Suprapubic skin (tissue), 3 donors: Measurements from ENCODE around the gene KCNA3.

Source experiments
- CTCF ChIP-seq, 2 donors: fragments of 200-600 bp in 1 of 2; fragments of 450-650 bp in 1 of 2; sonication (generic) in 1 of 2; IDR thresholded peaks; one replicate each; pipeline ENCODE4 v1.5.1; 2016 to 2019; ENCODE audit warnings: antibody characterized with exemption in 2 of 2, mild to moderate bottlenecking in 1 of 2, moderate library complexity in 1 of 2
- POLR2AphosphoS5 ChIP-seq, 3 donors: sonication (generic); formaldehyde crosslinking; IDR thresholded peaks; one replicate each; pipeline ENCODE4 v1.6.1; 2017; ENCODE audit warnings: antibody characterized with exemption in 3 of 3

- TF ChIP-seq CTCF (IDR thresholded peaks at IDR 0.05) (no peak), POLR2AphosphoS5 (IDR thresholded peaks at IDR 0.05) (no peak)
Measured at GRCh38 chr1:110686188-110686587, 11.4 kb upstream of the KCNA3 start.
